GM12878 (cell line): ENCODE results near the gene CTNNBL1. TPM values are rescaled to one million over a fixed set of nuclear protein-coding genes. Genes with fewer than 3 reads are reported as not detected.

Experiments
- ATAC-seq: fragments of 200-7000 bp; cut with Tn5 transposase; 3 replicates; pipeline ENCODE4 v1.9.1; 2020; ENCODE audit warnings: mild to moderate bottlenecking, moderate library complexity
- BruUV-seq: library from RNA; stranded (reverse); fragments of 400-500 nt; replicated peaks from 2 replicates; lab custom pipeline; 2021; lab: Mats Ljungman, UMichigan
- CTCF ChIA-PET: fragments of 300-600 bp; sonication (Branson Sonifier 250); formaldehyde crosslinking; extraction: SDS; loops from one replicate; lab custom pipeline; 2021; ENCODE audit warnings: inconsistent platforms; lab: Yijun Ruan, JAX
- POLR2A ChIA-PET: fragments of 350-600 bp; formaldehyde crosslinking; extraction: SDS; loops from one replicate; lab custom pipeline; 2021; ENCODE audit warnings: inconsistent platforms; lab: Charles Lee
- RAD21 ChIA-PET: fragments of 300-600 bp; sonication (Branson Sonifier 250); formaldehyde crosslinking; loops from one replicate; lab custom pipeline; 2023; ENCODE audit warnings: antibody characterized with exemption; ENCODE audit not compliant: unreplicated experiment; lab: Charles Lee
- SMC1A ChIA-PET: fragments of 300-600 bp; sonication (Branson Sonifier 250); formaldehyde crosslinking; loops from one replicate; lab custom pipeline; 2023; ENCODE audit not compliant: unreplicated experiment, uncharacterized antibody; lab: Charles Lee
- DNase-seq: peaks from one replicate; pipeline ENCODE4 v3.0.0-alpha.2; 2011; ENCODE audit warnings: low read depth, low spot score
- FAIRE-seq: peaks from 3 replicates; lab custom pipeline; 2011; peaks lifted over from hg19 to GRCh38; lab: Jason Lieb, UNC
- H2AFZ ChIP-seq: 2 replicates; pipeline ENCODE4 v1.6.0; 2011; ENCODE audit warnings: low read depth, low read length, control low read depth; ENCODE audit not compliant: control insufficient read depth
- H3K27ac ChIP-seq: 2 replicates; pipeline ENCODE4 v1.5.1; 2011; ENCODE audit warnings: control low read depth; ENCODE audit not compliant: control insufficient read depth, insufficient read depth
- H3K27me3 ChIP-seq, 2 experiments: replicated peaks in 1 of 2; 2 replicates each; pipeline versions ENCODE4 v1.6.0 to v1.6.1; 2011; ENCODE audit warnings: low read length in 1 of 2; ENCODE audit not compliant: control insufficient read depth in 2 of 2, insufficient read depth in 2 of 2
- H3K36me3 ChIP-seq, 2 experiments: 2 replicates each; pipeline ENCODE4 v1.5.1; 2011; ENCODE audit warnings: low read length in 1 of 2; ENCODE audit not compliant: control insufficient read depth in 2 of 2, insufficient read depth in 2 of 2
- H3K4me1 ChIP-seq: 2 replicates; pipeline ENCODE4 v1.6.1; 2011; ENCODE audit warnings: mild to moderate bottlenecking, low read length, moderate library complexity, mixed read lengths; ENCODE audit not compliant: control insufficient read depth, insufficient read depth
- H3K4me2 ChIP-seq: 2 replicates; pipeline ENCODE4 v1.6.0; 2011; ENCODE audit warnings: control low read depth; ENCODE audit not compliant: control insufficient read depth, insufficient read depth
- H3K4me3 ChIP-seq: fragments of 200-600 bp; sonication (generic); 2 replicates; pipeline ENCODE4 v1.5.1; 2016
- H3K79me2 ChIP-seq: 2 replicates; pipeline ENCODE4 v1.6.0; 2011; ENCODE audit warnings: low read length; ENCODE audit not compliant: control insufficient read depth, insufficient read depth
- H3K9ac ChIP-seq: 2 replicates; pipeline ENCODE4 v1.8.0; 2011; ENCODE audit warnings: low read length, control low read depth, mixed read lengths; ENCODE audit not compliant: control insufficient read depth, insufficient read depth
- H3K9me3 ChIP-seq: replicated peaks from 3 replicates; pipeline ENCODE4 v1.5.1; 2011; ENCODE audit warnings: mild to moderate bottlenecking, low read length; ENCODE audit not compliant: control insufficient read depth, insufficient read depth
- H4K20me1 ChIP-seq: 2 replicates; pipeline ENCODE4 v1.6.0; 2011; ENCODE audit not compliant: control insufficient read depth, insufficient read depth
- BMI1 ChIP-seq: fragments of 450-650 bp; IDR thresholded peaks from 2 replicates; pipeline ENCODE4 v1.6.1; 2016; ENCODE audit warnings: mild to moderate bottlenecking, moderate library complexity, borderline replicate concordance
- CBX5 ChIP-seq: sonication (generic); IDR thresholded peaks from 2 replicates; pipeline ENCODE4 v1.6.1; 2016; ENCODE audit warnings: low read depth, moderate library complexity, mild to moderate bottlenecking, inconsistent platforms
- CEBPB ChIP-seq, 2 experiments: fragments of 150-350 bp in 1 of 2; IDR thresholded peaks; 2 replicates each; pipeline ENCODE4 v1.6.1; 2012 to 2014; ENCODE audit warnings: low read depth in 2 of 2, low read length in 2 of 2, borderline replicate concordance in 1 of 2, inconsistent platforms in 1 of 2
- CHD2 ChIP-seq: IDR thresholded peaks from 2 replicates; pipeline ENCODE4 v1.6.1; 2011; ENCODE audit warnings: low read depth, low read length, improper control_type of control experiment, borderline replicate concordance
- CHD4 ChIP-seq: fragments of 200-600 bp; sonication (generic); IDR thresholded peaks from 2 replicates; pipeline ENCODE4 v1.6.1; 2016; ENCODE audit warnings: mild to moderate bottlenecking
- ESRRA ChIP-seq: IDR thresholded peaks from 2 replicates; pipeline ENCODE4 v1.6.1; 2012; ENCODE audit warnings: mild to moderate bottlenecking, low read length, improper control_type of control experiment
- ETV6 ChIP-seq, 2 experiments: fragments of 450-650 bp in 1 of 2; IDR thresholded peaks in 1 of 2; conservative IDR thresholded peaks in 1 of 2; 2 replicates each; pipeline ENCODE4 v1.6.1; 2014; ENCODE audit warnings: antibody characterized with exemption in 1 of 2, borderline replicate concordance in 1 of 2, low read depth in 1 of 2, mild to moderate bottlenecking in 1 of 2, moderate library complexity in 1 of 2
- IKZF2 ChIP-seq, 2 experiments: fragments of 450-650 bp; IDR thresholded peaks; 2 replicates each; pipeline ENCODE4 v1.6.1; 2017; ENCODE audit warnings: mild to moderate bottlenecking in 2 of 2, moderate library complexity in 2 of 2
- KDM1A ChIP-seq: fragments of 200-600 bp; sonication (generic); IDR thresholded peaks from 2 replicates; pipeline ENCODE4 v1.6.1; 2016; ENCODE audit warnings: borderline replicate concordance
- LARP7 ChIP-seq: fragments of 450-650 bp; IDR thresholded peaks from 2 replicates; pipeline ENCODE4 v1.6.1; 2017; ENCODE audit warnings: mild to moderate bottlenecking
- NFIC ChIP-seq: IDR thresholded peaks from 2 replicates; pipeline ENCODE4 v1.6.1; 2012; ENCODE audit warnings: low read depth, mild to moderate bottlenecking, inconsistent platforms, low read length, moderate library complexity
- NFXL1 ChIP-seq: fragments of 450-650 bp; IDR thresholded peaks from 2 replicates; pipeline ENCODE4 v1.6.1; 2017; ENCODE audit warnings: antibody characterized with exemption, mild to moderate bottlenecking, borderline replicate concordance
- NFYA ChIP-seq: IDR thresholded peaks from 2 replicates; pipeline ENCODE4 v1.6.1; 2011; ENCODE audit warnings: low read depth, mild to moderate bottlenecking, low read length, improper control_type of control experiment, borderline replicate concordance
- PAX8 ChIP-seq: fragments of 450-650 bp; IDR thresholded peaks from 2 replicates; pipeline ENCODE4 v1.6.1; 2017; ENCODE audit warnings: mild to moderate bottlenecking, moderate library complexity
- PML ChIP-seq: IDR thresholded peaks from 2 replicates; pipeline ENCODE4 v1.6.1; 2012; ENCODE audit warnings: low read length, inconsistent platforms
- RELA ChIP-seq: fragments of 450-650 bp; IDR thresholded peaks from 2 replicates; pipeline ENCODE4 v1.8.0; 2014; ENCODE audit warnings: borderline replicate concordance; ENCODE audit not compliant: partially characterized antibody
- SMAD1 ChIP-seq: fragments of 450-650 bp; IDR thresholded peaks from 2 replicates; pipeline ENCODE4 v1.6.1; 2018; ENCODE audit warnings: mild to moderate bottlenecking, low read depth; ENCODE audit not compliant: partially characterized antibody
- SP1 ChIP-seq: IDR thresholded peaks from one replicate; pipeline ENCODE4 v1.6.1; 2011; ENCODE audit warnings: low read depth, low read length
- SUPT20H ChIP-seq: IDR thresholded peaks from 2 replicates; pipeline ENCODE4 v1.6.1; 2011; ENCODE audit warnings: low read depth, mild to moderate bottlenecking, low read length, moderate library complexity, borderline replicate concordance; ENCODE audit not compliant: control insufficient read depth
- TCF12 ChIP-seq: IDR thresholded peaks from 2 replicates; pipeline ENCODE4 v1.6.1; 2011; ENCODE audit warnings: low read depth, mild to moderate bottlenecking, low read length
- WGBS: methylation state at CpG from one replicate; pipeline ENCODE4 v1.1.6; 2016; ENCODE audit warnings: low lambda C conversion rate; ENCODE audit not compliant: insufficient replicate concordance, insufficient coverage; ENCODE audit errors: missing lambda C conversion rate; 5-methylcytosine and 5-hydroxymethylcytosine counted together
- in situ Hi-C: fragments of 300-500 bp; cut with MboI; formaldehyde crosslinking; loops from 9 replicates; pipeline ENCODE4 v1.14.3; 2018; ENCODE audit warnings: mixed read lengths
- intact Hi-C: fragments of 100-400 bp; cut with micrococcal nuclease; formaldehyde crosslinking; loops from one replicate; pipeline ENCODE4 v1.14.2; 2022; ENCODE audit not compliant: unreplicated experiment
- polyA plus RNA-seq, 11 experiments: library from polyadenylated mRNA; depleted of rRNA in 4 of 11; unstranded in 6 of 11; stranded (reverse) in 5 of 11; fragments of >200 nt; fragmentation: Nextera tagmentation in 4 of 11; fragmentation: Illumina TruSeq in 1 of 11; extraction: Ambion mirVana in 4 of 11; extraction: Trizol in 1 of 11; gene quantifications; 1 replicate in 1 of 11; 2 replicates in 10 of 11; pipeline versions ENCODE4 v1.2.1 to v1.2.3, GENCODE V29; 2011 to 2016; ENCODE audit warnings: inconsistent platforms in 2 of 11, missing spikeins in 2 of 11, low read depth in 1 of 11
- total RNA-seq, 4 experiments: library from RNA; depleted of rRNA in 3 of 4; stranded (reverse); fragments of >200 nt in 3 of 4; fragmentation: Illumina TruSeq in 1 of 4; extraction: Trizol in 1 of 4; gene quantifications; 2 replicates each; pipeline versions ENCODE4 v1.2.1 to v1.2.3, GENCODE V29; 2013 to 2021
- TF ChIP-seq, protein P1 (sequence below), 3 experiments: IDR thresholded peaks in 2 of 3; conservative IDR thresholded peaks in 1 of 3; 2 replicates each; pipeline ENCODE4 v1.5.1; 2011; ENCODE audit warnings: low read depth in 3 of 3, low read length in 3 of 3, mild to moderate bottlenecking in 3 of 3, control low read depth in 2 of 3, moderate library complexity in 2 of 3, inconsistent platforms in 1 of 3, mixed read lengths in 1 of 3; ENCODE audit not compliant: control insufficient read depth in 2 of 3, insufficient read depth in 1 of 3; ENCODE audit errors: extremely low read depth in 1 of 3
- TF ChIP-seq, protein P2 (sequence below): fragments of 450-650 bp; IDR thresholded peaks from 2 replicates; pipeline ENCODE4 v1.6.1; 2017; ENCODE audit warnings: low read depth, mild to moderate bottlenecking, moderate library complexity

The CTNNBL1 gene
- total and polyA plus RNA-seq, 10 of the 15 experiments (the other 5 are each of a cell fraction or from before 2014, with no cell fraction given): 43.1 to 102 (median 67.8) TPM

DNA sequence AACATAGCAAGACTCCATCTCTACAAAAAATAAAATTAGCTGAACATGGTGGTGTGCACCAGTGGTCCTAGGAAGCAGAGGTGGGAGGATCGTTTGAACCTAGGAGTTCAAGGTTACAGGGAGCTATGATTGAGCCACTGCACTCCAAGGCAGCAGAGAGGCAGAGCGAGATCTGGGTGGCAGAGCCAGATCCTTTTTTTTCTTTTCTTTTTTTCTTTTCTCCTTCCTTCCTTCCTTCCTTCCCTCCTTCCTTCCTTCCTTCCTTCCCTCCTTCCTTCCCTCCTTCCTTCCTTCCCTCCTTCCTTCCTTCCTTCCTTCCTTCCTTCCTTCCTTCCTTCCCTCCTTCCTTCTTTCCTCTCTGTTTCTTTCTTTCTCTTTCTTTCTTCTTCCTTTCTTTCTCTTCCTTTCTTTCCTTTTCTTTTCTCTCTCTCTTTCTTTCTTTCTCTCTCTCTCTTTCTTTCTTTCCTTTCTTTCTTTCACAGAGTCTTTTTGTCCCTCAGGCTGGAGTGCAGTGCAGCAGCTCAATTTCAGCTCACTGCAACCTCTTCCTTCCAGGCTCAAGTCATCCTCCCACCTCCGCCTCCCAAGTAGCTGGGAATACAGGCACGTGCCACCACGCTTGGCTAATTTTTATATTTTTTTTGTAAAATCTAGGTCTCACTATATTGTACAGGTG, 199.9 kb downstream of the CTNNBL1 start (continued):
- TF ChIP-seq, protein P1, sequence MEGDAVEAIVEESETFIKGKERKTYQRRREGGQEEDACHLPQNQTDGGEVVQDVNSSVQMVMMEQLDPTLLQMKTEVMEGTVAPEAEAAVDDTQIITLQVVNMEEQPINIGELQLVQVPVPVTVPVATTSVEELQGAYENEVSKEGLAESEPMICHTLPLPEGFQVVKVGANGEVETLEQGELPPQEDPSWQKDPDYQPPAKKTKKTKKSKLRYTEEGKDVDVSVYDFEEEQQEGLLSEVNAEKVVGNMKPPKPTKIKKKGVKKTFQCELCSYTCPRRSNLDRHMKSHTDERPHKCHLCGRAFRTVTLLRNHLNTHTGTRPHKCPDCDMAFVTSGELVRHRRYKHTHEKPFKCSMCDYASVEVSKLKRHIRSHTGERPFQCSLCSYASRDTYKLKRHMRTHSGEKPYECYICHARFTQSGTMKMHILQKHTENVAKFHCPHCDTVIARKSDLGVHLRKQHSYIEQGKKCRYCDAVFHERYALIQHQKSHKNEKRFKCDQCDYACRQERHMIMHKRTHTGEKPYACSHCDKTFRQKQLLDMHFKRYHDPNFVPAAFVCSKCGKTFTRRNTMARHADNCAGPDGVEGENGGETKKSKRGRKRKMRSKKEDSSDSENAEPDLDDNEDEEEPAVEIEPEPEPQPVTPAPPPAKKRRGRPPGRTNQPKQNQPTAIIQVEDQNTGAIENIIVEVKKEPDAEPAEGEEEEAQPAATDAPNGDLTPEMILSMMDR (IDR thresholded peaks at IDR 0.05 in 2 of 3, conservative IDR thresholded peaks at IDR 0.05 in 1 of 3; ENCODE audit: control insufficient read depth in 2 of 3, extremely low read depth in 1 of 3, insufficient read depth in 1 of 3, low read depth in 3 of 3, low read length in 3 of 3): no peak
- no peak for TF ChIP-seq RELA
- no peak for TF ChIP-seq CBX5
- no peak for TF ChIP-seq KDM1A
- no peak for TF ChIP-seq SP1
- TF ChIP-seq SMAD1: no peak
- TF ChIP-seq CEBPB (IDR thresholded peaks at IDR 0.05; ENCODE audit: borderline replicate concordance in 1 of 2, low read depth in 2 of 2, low read length in 2 of 2): no peak
- no peak for TF ChIP-seq LARP7
- no peak for TF ChIP-seq SUPT20H
- TF ChIP-seq TCF12: no peak

DNA sequence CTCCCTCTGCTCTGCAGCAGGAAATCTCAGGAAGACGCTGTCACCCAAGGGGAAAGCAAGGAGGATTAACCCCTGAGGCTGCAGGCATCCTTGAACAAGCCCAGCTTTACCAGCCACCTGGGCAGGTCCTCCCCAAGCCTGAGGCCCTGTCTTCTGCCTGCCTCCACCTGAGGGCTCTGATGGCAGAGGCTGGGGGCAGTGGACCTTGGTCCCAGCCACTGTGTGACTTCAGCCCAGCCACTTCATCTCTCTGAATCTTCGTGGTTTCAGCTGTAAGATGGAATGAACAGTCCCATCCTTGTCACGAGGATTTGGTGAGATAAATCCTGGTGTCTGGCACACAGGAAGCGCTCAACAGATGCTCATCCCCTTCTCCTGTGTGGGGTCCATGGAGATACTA, 200.6 kb downstream of the CTNNBL1 start:
- intact Hi-C loops: no loop called here
- Histone ChIP-seq H3K9ac (no peak overlapping the region), H3K4me2 (no peak overlapping the region), H3K27me3 (no peaks in the 10 kb centered on the region), H4K20me1 (no peaks in the 10 kb centered on the region), H3K27ac (no peak overlapping the region), H2AFZ (no peak overlapping the region), H3K4me3 (no peak overlapping the region), H3K36me3 (no peaks in the 10 kb centered on the region), H3K4me1 (peaks cover 3% of the 10 kb centered on the region; the same call in 1 of the 2 replicates), H3K79me2 (no peaks in the 10 kb centered on the region), H3K9me3 (no peaks in the 10 kb centered on the region)
- BruUV-seq: no TSS peak
- in situ Hi-C loops: no loop called here
- ChIA-PET CTCF (no interaction called here), RAD21 (no interaction called here), SMC1A (no interaction called here), POLR2A (no interaction called here)
- DNase-seq (no peak), FAIRE-seq (no peak), ATAC-seq (no peak)
- 47% methylated on average over 4 of the region's 4 CpGs for WGBS
- TF ChIP-seq IKZF2 (IDR thresholded peaks at IDR 0.05): no peak
- TF ChIP-seq PML: no peak
- TF ChIP-seq ESRRA: no peak
- TF ChIP-seq NFYA: no peak
- no peak for TF ChIP-seq CBX5
- TF ChIP-seq, protein P2, sequence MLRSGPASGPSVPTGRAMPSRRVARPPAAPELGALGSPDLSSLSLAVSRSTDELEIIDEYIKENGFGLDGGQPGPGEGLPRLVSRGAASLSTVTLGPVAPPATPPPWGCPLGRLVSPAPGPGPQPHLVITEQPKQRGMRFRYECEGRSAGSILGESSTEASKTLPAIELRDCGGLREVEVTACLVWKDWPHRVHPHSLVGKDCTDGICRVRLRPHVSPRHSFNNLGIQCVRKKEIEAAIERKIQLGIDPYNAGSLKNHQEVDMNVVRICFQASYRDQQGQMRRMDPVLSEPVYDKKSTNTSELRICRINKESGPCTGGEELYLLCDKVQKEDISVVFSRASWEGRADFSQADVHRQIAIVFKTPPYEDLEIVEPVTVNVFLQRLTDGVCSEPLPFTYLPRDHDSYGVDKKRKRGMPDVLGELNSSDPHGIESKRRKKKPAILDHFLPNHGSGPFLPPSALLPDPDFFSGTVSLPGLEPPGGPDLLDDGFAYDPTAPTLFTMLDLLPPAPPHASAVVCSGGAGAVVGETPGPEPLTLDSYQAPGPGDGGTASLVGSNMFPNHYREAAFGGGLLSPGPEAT: no peak
- no peak for TF ChIP-seq NFIC
- no peak for TF ChIP-seq BMI1
- no peak for TF ChIP-seq ETV6 (conservative IDR thresholded peaks at IDR 0.05 in 1 of 2, IDR thresholded peaks at IDR 0.05 in 1 of 2; ENCODE audit: borderline replicate concordance in 1 of 2, low read depth in 1 of 2)
- no peak for TF ChIP-seq CHD2
- no peak for TF ChIP-seq NFXL1
- no peak for TF ChIP-seq CHD4
- TF ChIP-seq PAX8: no peak
